ENCODE data around the gene MT1M. TPM values are rescaled to one million over a fixed set of nuclear protein-coding genes. Genes with fewer than 3 reads are reported as not detected.

Gene MT1M
- total and polyA plus RNA-seq, 10 of the 15 experiments (the other 5 are each of a cell fraction or from before 2014, with no cell fraction given), result not detected

DNA sequence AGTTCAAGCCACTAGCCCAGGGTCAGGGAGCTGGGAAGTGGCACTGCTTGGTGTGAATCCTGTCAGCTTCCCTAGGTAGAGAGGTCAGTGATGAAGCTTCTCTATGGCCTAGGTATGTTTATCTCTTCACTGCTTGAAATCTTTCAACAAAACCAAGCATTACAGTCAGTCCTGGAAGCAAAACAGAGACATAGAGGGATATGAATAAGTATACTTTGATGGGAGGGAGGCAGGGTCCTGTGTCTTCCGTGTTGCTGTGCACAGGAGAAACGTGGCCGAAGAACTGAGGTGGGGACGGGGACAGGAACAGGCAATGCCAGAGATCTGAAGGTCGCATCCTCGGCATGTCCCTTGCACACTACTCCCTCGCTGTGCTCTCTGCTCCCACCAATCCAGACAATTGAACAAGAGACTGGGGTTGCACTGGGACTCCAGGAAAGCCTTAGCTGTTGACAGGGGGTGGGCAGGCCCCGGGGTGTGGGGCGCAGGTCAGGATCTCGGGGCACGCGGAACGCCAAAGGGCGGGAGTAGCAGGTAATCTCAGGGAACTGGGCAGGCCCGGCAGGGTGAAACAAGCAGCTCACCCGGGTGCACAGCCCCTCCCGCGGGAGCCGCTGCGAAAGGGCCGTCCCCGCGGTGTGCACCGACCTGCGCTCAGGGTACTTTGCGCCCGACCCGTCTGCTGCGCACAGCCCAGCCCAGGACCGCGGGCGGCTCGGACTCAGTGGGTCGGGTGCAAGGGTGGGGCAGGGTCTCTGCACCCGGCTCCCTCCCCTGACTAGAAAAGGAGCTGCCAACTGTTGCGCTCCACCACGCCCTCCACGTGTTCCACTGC is 36.8 kb downstream of the MT1M start, which contains the start of gene MT1H:
TSS of gene MT1H (plus strand) at position 810 of the 835 bp plus-strand sequence. CDS start 71 bp downstream, outside the sequence.
- no peak for TF ChIP-seq ASH2L (IDR thresholded peaks at IDR 0.05; ENCODE audit: borderline replicate concordance, low read depth)
- no peak for TF ChIP-seq NR2C1 (IDR thresholded peaks at IDR 0.05)
- no peak for TF ChIP-seq TAF1 (IDR thresholded peaks at IDR 0.05; ENCODE audit: borderline replicate concordance, low read depth, low read length)
- TF ChIP-seq, protein P1, sequence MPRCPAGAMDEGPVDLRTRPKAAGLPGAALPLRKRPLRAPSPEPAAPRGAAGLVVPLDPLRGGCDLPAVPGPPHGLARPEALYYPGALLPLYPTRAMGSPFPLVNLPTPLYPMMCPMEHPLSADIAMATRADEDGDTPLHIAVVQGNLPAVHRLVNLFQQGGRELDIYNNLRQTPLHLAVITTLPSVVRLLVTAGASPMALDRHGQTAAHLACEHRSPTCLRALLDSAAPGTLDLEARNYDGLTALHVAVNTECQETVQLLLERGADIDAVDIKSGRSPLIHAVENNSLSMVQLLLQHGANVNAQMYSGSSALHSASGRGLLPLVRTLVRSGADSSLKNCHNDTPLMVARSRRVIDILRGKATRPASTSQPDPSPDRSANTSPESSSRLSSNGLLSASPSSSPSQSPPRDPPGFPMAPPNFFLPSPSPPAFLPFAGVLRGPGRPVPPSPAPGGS (IDR thresholded peaks at IDR 0.05; ENCODE audit: borderline replicate concordance, insufficient read depth, low read depth, low read length, poor library complexity, severe bottlenecking), result no peak
- TF ChIP-seq POU2F2 (IDR thresholded peaks at IDR 0.05; ENCODE audit: borderline replicate concordance, low read depth, low read length), result no peak
- 0 out of 2 replicates have a peak, but pooled peaks have one; percentile 54 for TF ChIP-seq LARP7 (IDR thresholded peaks at IDR 0.05)
- DNase-seq (ENCODE audit: low read depth, low spot score) (no peak), FAIRE-seq (no peak), ATAC-seq (peak; percentile 57)
- no TSS peak for BruUV-seq (replicated peaks)
- H3K4me1 ChIP-seq (ENCODE audit: control insufficient read depth, insufficient read depth, low read length), result no peaks in the 10 kb centered on the region
- WGBS (ENCODE audit: insufficient coverage, insufficient replicate concordance, low lambda C conversion rate, missing lambda C conversion rate), result 25% methylated on average over 35 of the region's 38 CpGs
- H3K4me2 ChIP-seq (ENCODE audit: control insufficient read depth, insufficient read depth), result no peak within 1 kb of the TSS
- H3K36me3 ChIP-seq (ENCODE audit: control insufficient read depth in 2 of 2, insufficient read depth in 2 of 2, low read length in 1 of 2), result no peaks in the 10 kb centered on the region
- ChIA-PET POLR2A (no interaction called here), CTCF (interaction anchor here (1.6 kb wide), 1 partner anchor 155 kb away, joined by 3 read pairs; no protein-coding TSS in a partner anchor), RAD21 (ENCODE audit: unreplicated experiment) (no interaction called here), SMC1A (ENCODE audit: uncharacterized antibody, unreplicated experiment) (interaction anchor here (1.6 kb wide), 1 partner anchor 33 kb away, joined by 5 read pairs; no protein-coding TSS in a partner anchor)
- in situ Hi-C loops (cut with MboI) (no loop called here), intact Hi-C loops (cut with micrococcal nuclease; ENCODE audit: unreplicated experiment) (no loop called here)
- no peak within 1 kb of the TSS for H2AFZ ChIP-seq (ENCODE audit: control insufficient read depth, low read depth, low read length)
- H3K9me3 ChIP-seq (replicated peaks; ENCODE audit: control insufficient read depth, insufficient read depth, low read length), result no peaks in the 10 kb centered on the region
- no peak within 1 kb of the TSS for H3K27ac ChIP-seq (ENCODE audit: control insufficient read depth, insufficient read depth)
- no peaks in the 10 kb centered on the region for H3K79me2 ChIP-seq (ENCODE audit: control insufficient read depth, insufficient read depth, low read length)
- H4K20me1 ChIP-seq (ENCODE audit: control insufficient read depth, insufficient read depth), result no peaks in the 10 kb centered on the region
- H3K9ac ChIP-seq (ENCODE audit: control insufficient read depth, insufficient read depth, low read length), result no peak within 1 kb of the TSS
- peaks cover 22 to 27% of the 10 kb centered on the region in 2 experiments for H3K27me3 ChIP-seq (replicated peaks in 1 of 2; ENCODE audit: control insufficient read depth in 2 of 2, insufficient read depth in 2 of 2, low read length in 1 of 2)
- no peak within 1 kb of the TSS for H3K4me3 ChIP-seq
